Uterus (tissue), 4 donors: Measurements from ENCODE around the gene DNAL1. TPM values are rescaled to one million over a fixed set of nuclear protein-coding genes. Genes with fewer than 3 reads are reported as not detected.

ENCODE experiments used
- DNase-seq, 2 donors: peaks; one replicate each; pipeline ENCODE4 v3.0.0-alpha.2; 2019 to 2020
- H3K27ac ChIP-seq, 2 donors: fragments of 200-600 bp; sonication (generic); 1 replicate in 1 of 2; 2 replicates in 1 of 2; pipeline ENCODE4 v1.5.1; 2016 to 2018
- H3K27me3 ChIP-seq, 2 donors: fragments of 200-600 bp; sonication (generic); one replicate each; pipeline ENCODE4 v1.5.1; 2018 to 2019; ENCODE audit warnings: control low read depth in 1 of 2
- H3K36me3 ChIP-seq, 2 donors: fragments of 200-600 bp; sonication (generic); one replicate each; pipeline ENCODE4 v1.5.1; 2019; ENCODE audit warnings: control low read depth in 1 of 2
- H3K4me1 ChIP-seq, 2 donors: fragments of 200-600 bp; sonication (generic); one replicate each; pipeline ENCODE4 v1.5.1; 2018 to 2019; ENCODE audit warnings: control low read depth in 1 of 2
- H3K4me3 ChIP-seq, 2 donors: fragments of 200-600 bp; sonication (generic); 1 replicate in 1 of 2; 2 replicates in 1 of 2; pipeline ENCODE4 v1.5.1; 2018 to 2019; ENCODE audit warnings: mild to moderate bottlenecking in 1 of 2
- H3K9me3 ChIP-seq, 2 donors: fragments of 200-600 bp; sonication (generic); one replicate each; pipeline ENCODE4 v1.5.1; 2019; ENCODE audit warnings: control low read depth in 1 of 2
- POLR2A ChIP-seq, 2 donors: fragments of 450-650 bp; IDR thresholded peaks; one replicate each; pipeline ENCODE4 v1.6.1; 2016; ENCODE audit warnings: antibody characterized with exemption in 2 of 2, mild to moderate bottlenecking in 1 of 2, moderate library complexity in 1 of 2
- intact Hi-C: fragments of 100-400 bp; cut with DNase I; formaldehyde crosslinking; loops from one replicate; pipeline ENCODE4 v1.15.1; 2023; ENCODE audit warnings: low total_unique reads
- total RNA-seq, 4 donors: library from RNA; depleted of rRNA in 3 of 4; stranded (reverse); fragments of >200 nt in 3 of 4; gene quantifications; one replicate each; pipeline versions ENCODE4 v1.1.0 to v1.2.4, GENCODE V29; 2014 to 2023
- TF ChIP-seq, protein P1 (sequence below), 4 experiments: fragments of 200-600 bp in 2 of 4; fragments of 450-650 bp in 2 of 4; sonication (generic) in 2 of 4; IDR thresholded peaks; one replicate each; pipeline ENCODE4 v1.5.1; 2016 to 2019; ENCODE audit warnings: antibody characterized with exemption in 4 of 4, mild to moderate bottlenecking in 2 of 4, moderate library complexity in 1 of 4
- donor health status: DM: yes; HTN: yes; CAD: no.

Gene DNAL1
- total RNA-seq, 4 donors from 2014 or later, result 2.0 to 29.7 (median 23.3) TPM

DNA sequence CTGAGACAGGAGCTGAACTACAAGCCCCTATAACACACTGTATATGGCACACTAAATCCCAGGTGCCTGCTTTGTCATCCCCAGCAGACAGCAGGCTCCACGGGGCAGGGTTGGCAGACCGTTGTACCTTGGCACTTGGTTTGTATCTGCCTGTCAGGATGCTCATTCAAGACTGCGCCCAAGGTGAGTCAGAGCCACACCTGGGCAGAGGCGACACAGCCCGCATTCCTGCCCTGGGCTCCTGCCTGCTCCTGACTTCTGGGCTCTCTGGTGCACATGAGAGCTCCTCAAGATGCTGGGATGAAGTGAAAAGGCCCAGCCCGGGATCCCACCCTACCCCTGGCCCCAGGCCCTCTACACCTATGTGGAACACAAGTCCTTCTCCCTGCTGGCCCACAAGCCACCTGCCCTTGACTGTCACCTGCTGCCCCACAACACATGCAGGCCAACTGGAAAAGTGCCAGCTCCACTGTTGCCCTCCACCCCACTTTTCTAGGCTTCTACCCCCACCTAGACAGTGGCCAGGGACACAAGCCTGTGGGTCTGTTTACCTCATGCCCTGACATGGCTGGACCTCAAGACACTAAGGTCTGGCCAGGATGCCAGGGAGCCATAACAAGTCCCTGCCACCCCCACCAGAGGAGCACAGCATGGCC lies 100.2 kb downstream of the DNAL1 start:
- Histone ChIP-seq H3K4me1 (peaks cover 58 to 64% of the 10 kb centered on the region in 2 donors), H3K36me3 (no peaks in the 10 kb centered on the region), H3K4me3 (no peak overlapping the region), H3K9me3 (no peaks in the 10 kb centered on the region), H3K27me3 (no peaks in the 10 kb centered on the region), H3K27ac (peak overlapping the region; percentile 89 to 92)
- intact Hi-C loops, result no loop called here
- DNase-seq, result no peak
- TF ChIP-seq, protein P1, sequence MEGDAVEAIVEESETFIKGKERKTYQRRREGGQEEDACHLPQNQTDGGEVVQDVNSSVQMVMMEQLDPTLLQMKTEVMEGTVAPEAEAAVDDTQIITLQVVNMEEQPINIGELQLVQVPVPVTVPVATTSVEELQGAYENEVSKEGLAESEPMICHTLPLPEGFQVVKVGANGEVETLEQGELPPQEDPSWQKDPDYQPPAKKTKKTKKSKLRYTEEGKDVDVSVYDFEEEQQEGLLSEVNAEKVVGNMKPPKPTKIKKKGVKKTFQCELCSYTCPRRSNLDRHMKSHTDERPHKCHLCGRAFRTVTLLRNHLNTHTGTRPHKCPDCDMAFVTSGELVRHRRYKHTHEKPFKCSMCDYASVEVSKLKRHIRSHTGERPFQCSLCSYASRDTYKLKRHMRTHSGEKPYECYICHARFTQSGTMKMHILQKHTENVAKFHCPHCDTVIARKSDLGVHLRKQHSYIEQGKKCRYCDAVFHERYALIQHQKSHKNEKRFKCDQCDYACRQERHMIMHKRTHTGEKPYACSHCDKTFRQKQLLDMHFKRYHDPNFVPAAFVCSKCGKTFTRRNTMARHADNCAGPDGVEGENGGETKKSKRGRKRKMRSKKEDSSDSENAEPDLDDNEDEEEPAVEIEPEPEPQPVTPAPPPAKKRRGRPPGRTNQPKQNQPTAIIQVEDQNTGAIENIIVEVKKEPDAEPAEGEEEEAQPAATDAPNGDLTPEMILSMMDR (IDR thresholded peaks at IDR 0.05), result no peak
- TF ChIP-seq POLR2A (IDR thresholded peaks at IDR 0.05), result no peak

DNA sequence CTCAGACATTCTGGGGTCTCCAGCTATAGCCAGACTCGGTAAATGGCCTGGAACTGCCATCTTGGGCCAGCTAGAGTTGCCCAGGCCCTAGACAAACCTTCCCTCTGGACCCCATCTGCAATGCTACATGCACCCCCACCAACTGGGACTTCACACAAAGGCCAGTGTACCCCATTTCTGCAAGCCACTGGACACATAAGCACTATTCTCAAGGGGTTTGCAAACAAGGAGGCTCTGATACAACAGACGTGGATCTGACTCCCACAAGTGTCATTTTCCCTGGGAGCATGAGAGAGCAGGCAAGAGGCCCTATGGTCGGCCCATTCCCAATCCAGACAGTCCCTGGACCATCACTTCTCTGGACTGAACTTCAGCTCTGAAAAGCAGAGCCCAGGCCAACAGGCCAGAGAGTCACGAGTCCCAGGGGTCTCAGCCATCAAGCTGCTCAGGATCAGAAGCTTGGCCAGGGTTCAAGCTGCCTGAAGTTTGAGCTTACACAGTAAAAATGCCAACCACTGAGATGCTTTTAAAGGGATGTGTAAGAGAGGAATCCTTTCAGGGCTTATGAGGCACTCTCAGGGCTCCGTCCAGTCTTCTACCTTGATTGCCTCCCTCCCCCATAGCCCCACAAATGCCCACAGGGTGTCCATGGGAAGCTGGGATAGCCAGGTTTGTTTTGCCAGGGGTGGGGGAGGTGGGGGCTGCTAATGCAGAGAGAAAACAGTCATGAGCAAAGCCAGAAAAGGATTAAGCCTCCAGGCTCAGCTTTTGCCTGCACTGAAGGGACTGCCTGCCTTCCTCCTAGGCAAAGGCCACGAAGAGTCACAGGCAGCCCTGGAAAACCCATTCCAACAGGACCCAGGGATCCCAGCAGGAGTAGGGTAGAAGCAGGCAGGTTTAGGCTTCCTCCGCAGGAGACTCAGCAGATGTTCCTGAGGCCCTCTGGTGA lies 101.1 kb downstream of the DNAL1 start:
- Histone ChIP-seq H3K4me3 (no peak overlapping the region), H3K4me1 (peaks cover 50 to 60% of the 10 kb centered on the region in 2 donors)
- TF ChIP-seq POLR2A (IDR thresholded peaks at IDR 0.05), result no peak
- TF ChIP-seq, protein P1 (IDR thresholded peaks at IDR 0.05), result no peak

DNA sequence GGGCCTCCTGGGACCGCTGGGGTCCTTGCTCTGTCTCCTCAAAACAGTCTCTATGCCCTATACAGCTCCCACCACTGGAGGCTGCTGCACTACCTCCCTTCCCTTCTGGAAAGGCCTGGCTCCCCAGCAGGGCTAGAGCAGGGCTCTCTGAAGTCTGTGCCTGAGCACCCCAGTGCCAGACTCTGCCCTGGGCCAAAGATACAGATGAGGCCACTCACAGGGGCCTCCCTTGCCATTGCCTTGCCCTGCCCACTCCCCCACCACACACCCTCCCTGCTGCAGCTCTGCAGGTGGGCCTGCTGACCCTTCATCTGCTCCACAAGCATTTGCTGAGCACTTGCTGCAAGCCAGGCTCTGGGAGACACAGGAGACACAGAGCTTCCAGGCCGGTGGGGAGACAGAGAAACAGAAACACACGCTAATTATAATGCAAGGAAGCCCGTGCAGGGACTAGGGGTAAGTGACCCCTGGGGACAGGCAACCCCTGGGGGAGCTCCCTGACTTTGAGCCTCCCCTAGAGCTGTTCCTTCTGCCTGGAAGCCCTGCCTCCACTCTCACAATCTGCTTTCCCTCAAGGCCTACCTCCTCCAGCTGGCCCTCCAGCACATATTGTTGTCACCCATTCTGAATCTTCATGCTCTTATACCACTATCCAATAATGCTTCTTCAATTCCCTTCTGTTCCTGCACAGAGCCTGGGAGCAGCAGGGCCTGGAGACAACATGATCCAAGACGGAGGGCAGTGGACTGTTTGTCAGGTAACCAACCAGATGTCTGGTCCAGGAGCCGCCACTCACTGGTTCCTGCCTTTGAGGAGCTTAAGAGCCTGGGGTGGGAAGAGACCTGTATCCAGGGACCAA lies 102.0 kb downstream of the DNAL1 start:
- DNase-seq, result no peak
- no peaks in the 10 kb centered on the region for H3K27me3 ChIP-seq
- no peak overlapping the region for H3K4me3 ChIP-seq
- peak overlapping the region; percentile 89 to 92 for H3K27ac ChIP-seq
- H3K4me1 ChIP-seq, result peaks cover 50 to 63% of the 10 kb centered on the region in 2 donors
- no peak for TF ChIP-seq POLR2A (IDR thresholded peaks at IDR 0.05)
- TF ChIP-seq, protein P1 (IDR thresholded peaks at IDR 0.05), result peak in 2 of 4 experiments; percentile 3 to 21
- intact Hi-C loops, result no loop called here
- no peaks in the 10 kb centered on the region for H3K36me3 ChIP-seq
- no peaks in the 10 kb centered on the region for H3K9me3 ChIP-seq

More for the DNA sequence above, 101.1 kb downstream of the DNAL1 start:
- Histone ChIP-seq H3K27ac (peak overlapping the region; percentile 89 to 92), H3K36me3 (no peaks in the 10 kb centered on the region), H3K9me3 (no peaks in the 10 kb centered on the region), H3K27me3 (no peaks in the 10 kb centered on the region)
- intact Hi-C loops, result no loop called here
- DNase-seq, result peak in 1 of 2 donors; percentile 53

DNA sequence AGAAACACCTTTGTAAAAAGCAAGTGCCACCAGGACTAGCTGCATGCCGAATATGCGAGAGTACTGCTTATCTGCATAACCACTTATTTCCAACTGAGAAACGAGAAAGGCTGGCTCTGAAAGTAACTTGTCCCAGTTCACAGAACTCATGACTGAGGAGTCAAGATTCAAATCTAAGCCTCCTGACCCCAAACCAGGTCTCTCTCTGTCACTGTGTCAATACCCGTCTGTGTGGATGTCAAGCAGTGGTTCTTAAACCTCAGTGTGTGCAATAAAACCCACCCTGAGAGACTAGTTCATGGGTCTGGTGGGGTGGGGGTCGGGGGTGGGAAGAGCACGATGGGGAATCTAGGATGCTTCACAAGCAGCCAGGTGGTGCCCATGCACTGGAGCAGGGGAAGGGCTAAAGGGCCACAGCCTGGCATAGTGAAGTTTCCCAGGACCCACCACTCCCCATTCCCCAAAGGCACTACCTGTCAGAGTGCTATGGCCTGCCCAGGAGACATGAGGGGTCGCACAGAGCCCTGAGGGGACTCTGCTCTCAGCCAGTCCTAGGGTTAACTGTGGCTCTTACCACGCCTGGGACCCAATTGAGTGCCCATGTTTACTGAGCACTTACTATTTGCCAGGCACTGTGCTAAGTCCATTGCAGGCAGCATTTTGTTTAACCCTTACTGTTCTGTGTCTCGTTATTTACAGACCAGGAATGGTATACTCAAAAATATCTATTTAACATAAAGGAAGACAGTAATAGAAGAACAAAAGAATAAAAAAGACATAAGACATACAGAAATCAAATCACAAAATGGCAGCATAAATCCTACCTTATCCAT lies 102.8 kb downstream of the DNAL1 start:
- Histone ChIP-seq H3K4me3 (no peak overlapping the region), H3K9me3 (no peaks in the 10 kb centered on the region), H3K36me3 (no peaks in the 10 kb centered on the region), H3K4me1 (peaks cover 49 to 60% of the 10 kb centered on the region in 2 donors), H3K27me3 (no peaks in the 10 kb centered on the region), H3K27ac (peak overlapping the region; percentile 89 to 92)
- intact Hi-C loops, result no loop called here
- no peak for TF ChIP-seq POLR2A (IDR thresholded peaks at IDR 0.05)
- TF ChIP-seq, protein P1 (IDR thresholded peaks at IDR 0.05), result no peak
- no peak for DNase-seq
